BJ (cell line): Measurements from ENCODE around the gene CRTC3. TPM values are rescaled to one million over a fixed set of nuclear protein-coding genes. Genes with fewer than 3 reads are reported as not detected.

Source experiments
- CTCF ChIA-PET: fragments of 350-600 bp; formaldehyde crosslinking; extraction: SDS; loops from one replicate; lab custom pipeline; 2021; ENCODE audit warnings: antibody characterized with exemption, inconsistent platforms; lab: Yijun Ruan, JAX
- POLR2A ChIA-PET: fragments of 300-600 bp; sonication (Branson Sonifier 250); formaldehyde crosslinking; extraction: SDS; loops from one replicate; lab custom pipeline; 2021; ENCODE audit warnings: antibody characterized with exemption; lab: Charles Lee
- DNase-seq: peaks from one replicate; pipeline ENCODE4 v3.0.0-alpha.2; 2011; ENCODE audit warnings: low read depth
- H3K27me3 ChIP-seq: 2 replicates; pipeline ENCODE4 v1.6.0; 2011; ENCODE audit warnings: low read length; ENCODE audit not compliant: control insufficient read depth, insufficient read depth
- H3K36me3 ChIP-seq: 2 replicates; pipeline ENCODE4 v1.5.1; 2011; ENCODE audit warnings: low read length; ENCODE audit not compliant: control insufficient read depth, insufficient read depth
- H3K4me3 ChIP-seq: 2 replicates; pipeline ENCODE4 v1.5.1; 2011; ENCODE audit warnings: low read depth, mild to moderate bottlenecking, control low read depth, low read length
- polyA plus RNA-seq: library from polyadenylated mRNA; depleted of rRNA; stranded (reverse); fragments of >200 nt; gene quantifications from 2 replicates; pipeline ENCODE4 v1.2.3, GENCODE V29; 2011
- TF ChIP-seq, protein P1 (sequence below): IDR thresholded peaks from 2 replicates; pipeline ENCODE4 v1.5.1; 2011; ENCODE audit warnings: low read depth, mild to moderate bottlenecking, control low read depth, inconsistent platforms, low read length, moderate library complexity; ENCODE audit not compliant: insufficient read depth

The CRTC3 gene
- polyA plus RNA-seq, 1 experiment, result 28.5 TPM

DNA sequence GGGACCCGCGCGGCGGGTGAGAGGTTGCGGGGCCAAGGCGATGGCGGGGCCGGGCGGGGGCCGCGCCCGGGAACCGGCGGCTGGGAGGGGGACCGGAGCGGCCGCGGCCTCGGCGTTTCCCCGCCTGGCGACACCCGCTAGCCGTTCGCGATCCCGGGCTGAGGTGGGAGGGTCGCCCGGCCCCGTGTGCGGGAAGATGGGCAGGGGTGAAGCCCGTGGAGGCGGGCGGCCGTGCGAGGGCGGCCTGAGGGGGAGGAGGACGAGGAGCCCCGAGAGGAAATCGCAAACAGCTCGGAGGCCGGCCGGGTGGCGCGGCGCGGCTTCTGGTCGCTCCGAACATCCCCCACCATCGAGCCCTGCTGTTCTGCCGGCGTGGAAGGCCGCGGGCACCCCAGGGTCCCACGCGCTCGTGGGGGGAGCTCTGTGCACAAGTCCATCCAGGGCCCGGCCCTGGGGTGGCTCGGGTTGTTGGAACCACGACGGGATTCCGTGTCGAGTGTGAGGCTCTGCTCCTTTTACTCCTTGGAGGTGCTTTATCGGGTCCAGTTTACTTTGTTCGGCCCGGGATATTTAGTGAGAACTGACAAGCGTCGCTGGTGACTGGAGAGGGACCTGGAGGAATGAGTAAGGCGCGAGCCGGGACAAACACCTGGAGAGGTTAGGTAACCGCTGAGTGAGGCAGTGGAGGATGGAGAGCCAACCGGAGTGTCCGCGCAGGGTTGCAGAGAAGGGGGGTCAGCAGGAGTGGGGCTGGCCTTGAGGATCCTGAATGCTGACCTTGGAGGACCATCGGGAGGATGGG, 728 bp downstream of the CRTC3 start:
- ChIA-PET CTCF (interaction anchor here (0.7 to 2.1 kb wide), 4 partner anchors 9 to 885 kb away, joined by 3 to 9 read pairs (median 4); no protein-coding TSS in a partner anchor), POLR2A (interaction anchor here (0.8 kb wide), 1 partner anchor 22 kb away, joined by 3 read pairs; no protein-coding TSS in a partner anchor)
- Histone ChIP-seq H3K36me3 (no peaks in the 10 kb centered on the region), H3K4me3 (peak overlapping the region; percentile 86), H3K27me3 (no peaks in the 10 kb centered on the region)
- DNase-seq, result no peak
- TF ChIP-seq, protein P1, sequence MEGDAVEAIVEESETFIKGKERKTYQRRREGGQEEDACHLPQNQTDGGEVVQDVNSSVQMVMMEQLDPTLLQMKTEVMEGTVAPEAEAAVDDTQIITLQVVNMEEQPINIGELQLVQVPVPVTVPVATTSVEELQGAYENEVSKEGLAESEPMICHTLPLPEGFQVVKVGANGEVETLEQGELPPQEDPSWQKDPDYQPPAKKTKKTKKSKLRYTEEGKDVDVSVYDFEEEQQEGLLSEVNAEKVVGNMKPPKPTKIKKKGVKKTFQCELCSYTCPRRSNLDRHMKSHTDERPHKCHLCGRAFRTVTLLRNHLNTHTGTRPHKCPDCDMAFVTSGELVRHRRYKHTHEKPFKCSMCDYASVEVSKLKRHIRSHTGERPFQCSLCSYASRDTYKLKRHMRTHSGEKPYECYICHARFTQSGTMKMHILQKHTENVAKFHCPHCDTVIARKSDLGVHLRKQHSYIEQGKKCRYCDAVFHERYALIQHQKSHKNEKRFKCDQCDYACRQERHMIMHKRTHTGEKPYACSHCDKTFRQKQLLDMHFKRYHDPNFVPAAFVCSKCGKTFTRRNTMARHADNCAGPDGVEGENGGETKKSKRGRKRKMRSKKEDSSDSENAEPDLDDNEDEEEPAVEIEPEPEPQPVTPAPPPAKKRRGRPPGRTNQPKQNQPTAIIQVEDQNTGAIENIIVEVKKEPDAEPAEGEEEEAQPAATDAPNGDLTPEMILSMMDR, result no peak

DNA sequence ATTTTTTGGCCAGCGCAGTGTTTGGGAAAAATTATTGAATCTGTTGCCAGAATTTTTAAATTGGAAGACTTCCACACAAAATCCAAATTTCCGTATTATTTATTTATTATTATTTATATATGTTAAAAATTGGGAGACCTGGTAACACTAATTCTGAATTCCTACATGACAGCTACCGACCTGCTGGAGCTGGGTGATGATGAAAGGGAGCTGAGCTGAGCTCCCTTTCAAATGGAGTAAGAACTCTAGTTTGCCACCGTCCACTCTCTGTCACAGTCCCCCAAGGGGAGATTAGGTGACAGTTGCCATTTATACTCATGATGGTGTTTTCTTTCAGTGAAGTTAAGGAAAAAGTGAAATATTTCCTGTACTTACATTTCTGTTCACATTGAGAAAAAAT, 1.4 kb downstream of the CRTC3 start:
- CTCF ChIA-PET, result interaction anchor here (0.7 to 2.1 kb wide), 6 partner anchors 8 to 885 kb away, joined by 3 to 9 read pairs (median 4); no protein-coding TSS in a partner anchor
- TF ChIP-seq, protein P1, result no peak
- H3K27me3 ChIP-seq, result no peaks in the 10 kb centered on the region
- DNase-seq, result no peak
- no peaks in the 10 kb centered on the region for H3K36me3 ChIP-seq
- POLR2A ChIA-PET, result interaction anchor here (0.8 kb wide), 1 partner anchor 21 kb away, joined by 3 read pairs; no protein-coding TSS in a partner anchor
- H3K4me3 ChIP-seq, result peak overlapping the region; percentile 86

DNA sequence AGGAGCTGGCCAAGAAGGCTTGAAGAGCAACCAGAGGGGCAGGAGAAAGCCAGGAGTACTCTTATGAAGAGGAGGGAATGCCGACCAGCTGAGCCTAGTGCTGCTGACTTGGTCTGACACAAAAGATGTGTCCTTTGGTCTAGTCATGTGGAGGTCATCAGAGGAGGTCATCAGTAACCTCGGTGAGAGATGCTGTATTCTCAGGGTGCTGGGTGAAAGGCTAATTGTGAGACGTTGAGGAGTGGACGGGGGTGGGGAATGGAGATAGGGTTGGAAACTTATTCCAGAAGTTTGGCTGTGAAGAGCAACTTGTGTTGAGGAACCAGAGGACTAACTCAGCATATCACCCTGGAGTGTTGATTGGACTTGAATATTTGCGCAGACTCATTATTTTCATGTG, 5.5 kb downstream of the CRTC3 start:
- TF ChIP-seq, protein P1, result no peak
- ChIA-PET CTCF (no interaction called here), POLR2A (no interaction called here)
- DNase-seq, result no peak
- Histone ChIP-seq H3K4me3 (no peak overlapping the region), H3K27me3 (no peaks in the 10 kb centered on the region), H3K36me3 (no peaks in the 10 kb centered on the region)

DNA sequence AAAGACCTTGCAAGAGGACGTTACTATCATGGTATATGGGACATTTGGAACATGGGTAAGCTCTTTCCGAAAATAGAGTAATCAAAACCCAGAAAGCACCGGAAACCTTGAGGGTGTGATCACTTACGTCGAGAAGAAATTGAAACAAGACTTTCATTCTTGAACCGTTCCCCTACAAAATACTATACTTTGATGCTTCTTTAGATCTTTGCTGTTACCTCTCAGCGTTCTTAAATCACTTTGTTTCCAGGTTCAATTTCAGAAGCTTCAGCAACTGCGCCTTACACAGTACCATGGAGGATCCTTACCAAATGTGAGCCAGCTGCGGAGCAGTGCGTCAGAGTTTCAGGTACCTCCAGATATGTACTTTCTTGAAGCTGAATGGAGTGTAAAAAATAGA, 10.1 kb downstream of the CRTC3 start:
- TF ChIP-seq, protein P1, result no peak
- POLR2A ChIA-PET, result no interaction called here
- CTCF ChIA-PET, result interaction anchor here (1.0 to 1.1 kb wide), 2 partner anchors 9 to 28 kb away, joined by 3 to 5 read pairs; no protein-coding TSS in a partner anchor
- Histone ChIP-seq H3K4me3 (no peak overlapping the region), H3K27me3 (no peaks in the 10 kb centered on the region), H3K36me3 (no peaks in the 10 kb centered on the region)
- no peak for DNase-seq

DNA sequence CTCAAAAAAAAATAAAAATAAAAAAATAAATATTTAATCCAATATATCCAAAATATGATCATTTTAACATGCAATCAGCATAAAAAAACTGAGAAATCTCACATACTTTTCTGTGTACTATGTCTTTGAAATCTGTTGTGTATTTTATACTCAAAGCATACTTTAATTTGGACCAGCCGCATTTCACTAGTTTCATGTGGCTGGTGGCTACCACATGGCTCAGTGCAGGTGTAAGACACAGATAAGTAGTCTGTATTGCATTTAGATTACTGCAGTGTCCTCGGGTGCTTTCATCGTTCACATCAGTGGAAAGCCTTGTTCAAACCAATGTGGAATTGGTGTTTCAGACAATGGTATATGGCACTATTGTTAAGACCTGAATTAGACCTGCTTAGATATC, 11.0 kb downstream of the CRTC3 start:
- H3K36me3 ChIP-seq, result no peaks in the 10 kb centered on the region
- POLR2A ChIA-PET, result no interaction called here
- no peak for DNase-seq
- no peak overlapping the region for H3K4me3 ChIP-seq
- H3K27me3 ChIP-seq, result no peaks in the 10 kb centered on the region
- CTCF ChIA-PET, result no interaction called here
- TF ChIP-seq, protein P1, result no peak
